GM12878 (cell line): ENCODE data around the gene FOXRED2. TPM values are rescaled to one million over a fixed set of nuclear protein-coding genes. Genes with fewer than 3 reads are reported as not detected.

Source experiments
- ATAC-seq: fragments of 200-7000 bp; cut with Tn5 transposase; 3 replicates; pipeline ENCODE4 v1.9.1; 2020; ENCODE audit warnings: mild to moderate bottlenecking, moderate library complexity
- BruUV-seq: library from RNA; stranded (reverse); fragments of 400-500 nt; replicated peaks from 2 replicates; lab custom pipeline; 2021; lab: Mats Ljungman, UMichigan
- CTCF ChIA-PET: fragments of 300-600 bp; sonication (Branson Sonifier 250); formaldehyde crosslinking; extraction: SDS; loops from one replicate; lab custom pipeline; 2021; ENCODE audit warnings: inconsistent platforms; lab: Yijun Ruan, JAX
- POLR2A ChIA-PET: fragments of 350-600 bp; formaldehyde crosslinking; extraction: SDS; loops from one replicate; lab custom pipeline; 2021; ENCODE audit warnings: inconsistent platforms; lab: Charles Lee
- RAD21 ChIA-PET: fragments of 300-600 bp; sonication (Branson Sonifier 250); formaldehyde crosslinking; loops from one replicate; lab custom pipeline; 2023; ENCODE audit warnings: antibody characterized with exemption; ENCODE audit not compliant: unreplicated experiment; lab: Charles Lee
- SMC1A ChIA-PET: fragments of 300-600 bp; sonication (Branson Sonifier 250); formaldehyde crosslinking; loops from one replicate; lab custom pipeline; 2023; ENCODE audit not compliant: unreplicated experiment, uncharacterized antibody; lab: Charles Lee
- DNase-seq: peaks from one replicate; pipeline ENCODE4 v3.0.0-alpha.2; 2011; ENCODE audit warnings: low read depth, low spot score
- FAIRE-seq: peaks from 3 replicates; lab custom pipeline; 2011; peaks lifted over from hg19 to GRCh38; lab: Jason Lieb, UNC
- H2AFZ ChIP-seq: 2 replicates; pipeline ENCODE4 v1.6.0; 2011; ENCODE audit warnings: low read depth, low read length, control low read depth; ENCODE audit not compliant: control insufficient read depth
- H3K27ac ChIP-seq: 2 replicates; pipeline ENCODE4 v1.5.1; 2011; ENCODE audit warnings: control low read depth; ENCODE audit not compliant: control insufficient read depth, insufficient read depth
- H3K27me3 ChIP-seq, 2 experiments: replicated peaks in 1 of 2; 2 replicates each; pipeline versions ENCODE4 v1.6.0 to v1.6.1; 2011; ENCODE audit warnings: low read length in 1 of 2; ENCODE audit not compliant: control insufficient read depth in 2 of 2, insufficient read depth in 2 of 2
- H3K36me3 ChIP-seq, 2 experiments: 2 replicates each; pipeline ENCODE4 v1.5.1; 2011; ENCODE audit warnings: low read length in 1 of 2; ENCODE audit not compliant: control insufficient read depth in 2 of 2, insufficient read depth in 2 of 2
- H3K4me1 ChIP-seq: 2 replicates; pipeline ENCODE4 v1.6.1; 2011; ENCODE audit warnings: mild to moderate bottlenecking, low read length, moderate library complexity, mixed read lengths; ENCODE audit not compliant: control insufficient read depth, insufficient read depth
- H3K4me2 ChIP-seq: 2 replicates; pipeline ENCODE4 v1.6.0; 2011; ENCODE audit warnings: control low read depth; ENCODE audit not compliant: control insufficient read depth, insufficient read depth
- H3K4me3 ChIP-seq: fragments of 200-600 bp; sonication (generic); 2 replicates; pipeline ENCODE4 v1.5.1; 2016
- H3K79me2 ChIP-seq: 2 replicates; pipeline ENCODE4 v1.6.0; 2011; ENCODE audit warnings: low read length; ENCODE audit not compliant: control insufficient read depth, insufficient read depth
- H3K9ac ChIP-seq: 2 replicates; pipeline ENCODE4 v1.8.0; 2011; ENCODE audit warnings: low read length, control low read depth, mixed read lengths; ENCODE audit not compliant: control insufficient read depth, insufficient read depth
- H3K9me3 ChIP-seq: replicated peaks from 3 replicates; pipeline ENCODE4 v1.5.1; 2011; ENCODE audit warnings: mild to moderate bottlenecking, low read length; ENCODE audit not compliant: control insufficient read depth, insufficient read depth
- H4K20me1 ChIP-seq: 2 replicates; pipeline ENCODE4 v1.6.0; 2011; ENCODE audit not compliant: control insufficient read depth, insufficient read depth
- CHD1 ChIP-seq: IDR thresholded peaks from 2 replicates; pipeline ENCODE4 v1.6.1; 2012; ENCODE audit warnings: low read depth, low read length, improper control_type of control experiment
- ESRRA ChIP-seq: IDR thresholded peaks from 2 replicates; pipeline ENCODE4 v1.6.1; 2012; ENCODE audit warnings: mild to moderate bottlenecking, low read length, improper control_type of control experiment
- GABPA ChIP-seq: IDR thresholded peaks from 2 replicates; pipeline ENCODE4 v1.6.1; 2014; ENCODE audit warnings: antibody characterized with exemption, low read depth, mild to moderate bottlenecking, inconsistent platforms
- HDAC2 ChIP-seq: fragments of 200-600 bp; sonication (generic); IDR thresholded peaks from 2 replicates; pipeline ENCODE4 v1.6.1; 2017
- KAT2A ChIP-seq: conservative IDR thresholded peaks from 2 replicates; pipeline ENCODE4 v1.6.1; 2011; ENCODE audit warnings: low read depth, low read length; ENCODE audit not compliant: control insufficient read depth
- LARP7 ChIP-seq: fragments of 450-650 bp; IDR thresholded peaks from 2 replicates; pipeline ENCODE4 v1.6.1; 2017; ENCODE audit warnings: mild to moderate bottlenecking
- MAX ChIP-seq: IDR thresholded peaks from 2 replicates; pipeline ENCODE4 v1.6.1; 2012; ENCODE audit warnings: low read depth, low read length, improper control_type of control experiment
- PAX5 ChIP-seq: IDR thresholded peaks from 2 replicates; pipeline ENCODE4 v1.6.1; 2011; ENCODE audit warnings: low read depth, low read length, borderline replicate concordance
- SMAD1 ChIP-seq: fragments of 450-650 bp; IDR thresholded peaks from 2 replicates; pipeline ENCODE4 v1.6.1; 2018; ENCODE audit warnings: mild to moderate bottlenecking, low read depth; ENCODE audit not compliant: partially characterized antibody
- SUPT20H ChIP-seq: IDR thresholded peaks from 2 replicates; pipeline ENCODE4 v1.6.1; 2011; ENCODE audit warnings: low read depth, mild to moderate bottlenecking, low read length, moderate library complexity, borderline replicate concordance; ENCODE audit not compliant: control insufficient read depth
- TCF12 ChIP-seq: IDR thresholded peaks from 2 replicates; pipeline ENCODE4 v1.6.1; 2011; ENCODE audit warnings: low read depth, mild to moderate bottlenecking, low read length
- ZBTB4 ChIP-seq: fragments of 450-650 bp; formaldehyde crosslinking; IDR thresholded peaks from 2 replicates; pipeline ENCODE4 v1.4.0; 2022; ENCODE audit warnings: mild to moderate bottlenecking, moderate library complexity
- ZNF217 ChIP-seq: fragments of 450-650 bp; IDR thresholded peaks from 2 replicates; pipeline ENCODE4 v1.6.1; 2017; ENCODE audit warnings: antibody characterized with exemption, mild to moderate bottlenecking
- WGBS: methylation state at CpG from one replicate; pipeline ENCODE4 v1.1.6; 2016; ENCODE audit warnings: low lambda C conversion rate; ENCODE audit not compliant: insufficient replicate concordance, insufficient coverage; ENCODE audit errors: missing lambda C conversion rate; 5-methylcytosine and 5-hydroxymethylcytosine counted together
- in situ Hi-C: fragments of 300-500 bp; cut with MboI; formaldehyde crosslinking; loops from 9 replicates; pipeline ENCODE4 v1.14.3; 2018; ENCODE audit warnings: mixed read lengths
- intact Hi-C: fragments of 100-400 bp; cut with micrococcal nuclease; formaldehyde crosslinking; loops from one replicate; pipeline ENCODE4 v1.14.2; 2022; ENCODE audit not compliant: unreplicated experiment
- polyA plus RNA-seq, 11 experiments: library from polyadenylated mRNA; depleted of rRNA in 4 of 11; unstranded in 6 of 11; stranded (reverse) in 5 of 11; fragments of >200 nt; fragmentation: Nextera tagmentation in 4 of 11; fragmentation: Illumina TruSeq in 1 of 11; extraction: Ambion mirVana in 4 of 11; extraction: Trizol in 1 of 11; gene quantifications; 1 replicate in 1 of 11; 2 replicates in 10 of 11; pipeline versions ENCODE4 v1.2.1 to v1.2.3, GENCODE V29; 2011 to 2016; ENCODE audit warnings: inconsistent platforms in 2 of 11, missing spikeins in 2 of 11, low read depth in 1 of 11
- total RNA-seq, 4 experiments: library from RNA; depleted of rRNA in 3 of 4; stranded (reverse); fragments of >200 nt in 3 of 4; fragmentation: Illumina TruSeq in 1 of 4; extraction: Trizol in 1 of 4; gene quantifications; 2 replicates each; pipeline versions ENCODE4 v1.2.1 to v1.2.3, GENCODE V29; 2013 to 2021
- TF ChIP-seq, protein P1 (sequence below): IDR thresholded peaks from 2 replicates; pipeline ENCODE4 v1.6.1; 2012; ENCODE audit warnings: improper control_type of control experiment, low read depth, low read length; ENCODE audit not compliant: insufficient replicate concordance

The FOXRED2 gene
- total and polyA plus RNA-seq, 10 of the 15 experiments (the other 5 are each of a cell fraction or from before 2014, with no cell fraction given), result 1.8 to 28.8 (median 7.6) TPM

GRCh38 chr22:36457688-36458450 is 49.0 kb downstream of the FOXRED2 start (continued):
- no peak for TF ChIP-seq ZBTB4 (CRISPR knock-in tag)
- TF ChIP-seq PAX5, result no peak
- no peak for TF ChIP-seq SUPT20H
- no peak for TF ChIP-seq GABPA
- TF ChIP-seq SMAD1, result no peak
- no peak for TF ChIP-seq TCF12
- no peak for TF ChIP-seq MAX
- no peak for TF ChIP-seq CHD1

DNA sequence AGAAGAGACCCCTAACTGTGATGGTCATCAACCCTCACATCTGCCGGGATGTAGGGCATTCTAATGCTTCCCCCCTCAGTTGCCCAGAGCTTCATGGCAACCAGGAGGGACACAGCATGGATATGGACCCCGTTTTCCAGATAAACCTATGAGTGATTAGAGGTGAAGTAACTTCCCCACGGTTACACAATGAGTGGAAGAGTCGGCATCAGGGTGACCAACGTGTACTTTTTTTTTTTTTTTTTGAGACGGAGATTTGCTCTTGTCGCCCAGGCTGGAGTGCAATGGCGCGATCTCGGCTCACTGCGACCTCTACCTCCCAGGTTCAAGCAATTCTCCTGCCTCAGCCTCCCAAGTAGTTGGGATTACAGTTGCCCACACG is 50.4 kb downstream of the FOXRED2 start:
- DNase-seq (no peak), ATAC-seq (no peak), FAIRE-seq (no peak)
- Histone ChIP-seq H3K9me3 (no peaks in the 10 kb centered on the region), H4K20me1 (no peaks in the 10 kb centered on the region), H3K4me3 (no peak overlapping the region), H3K4me2 (no peak overlapping the region), H3K27ac (no peak overlapping the region), H3K79me2 (no peaks in the 10 kb centered on the region; the same call in 1 of the 2 replicates), H2AFZ (no peak overlapping the region), H3K9ac (no peak overlapping the region), H3K27me3 (no peaks in the 10 kb centered on the region), H3K4me1 (peaks cover 33% of the 10 kb centered on the region), H3K36me3 (no peaks in the 10 kb centered on the region)
- WGBS, result 76% methylated on average over 7 of the region's 12 CpGs
- RAD21 ChIA-PET, result interaction anchor here (0.8 to 2.1 kb wide), 3 partner anchors 14 to 128 kb away, joined by 3 to 11 read pairs (median 4); partner anchors contain the start of gene TXN2
- POLR2A ChIA-PET, result interaction anchor here (0.6 to 1.4 kb wide), 4 partner anchors 23 to 206 kb away, joined by 3 to 5 read pairs (median 3); partner anchors contain the start of genes MYH9 and TXN2
- SMC1A ChIA-PET, result interaction anchor here (0.8 to 1.3 kb wide), 4 partner anchors 76 to 122 kb away, joined by 3 read pairs; no protein-coding TSS in a partner anchor
- no TSS peak for BruUV-seq
- in situ Hi-C loops, result no loop called here
- CTCF ChIA-PET, result interaction anchor here (1.0 to 3.6 kb wide), 2 partner anchors 155 to 170 kb away, joined by 3 to 18 read pairs; no protein-coding TSS in a partner anchor
- intact Hi-C loops, result no loop called here
- TF ChIP-seq, protein P1, sequence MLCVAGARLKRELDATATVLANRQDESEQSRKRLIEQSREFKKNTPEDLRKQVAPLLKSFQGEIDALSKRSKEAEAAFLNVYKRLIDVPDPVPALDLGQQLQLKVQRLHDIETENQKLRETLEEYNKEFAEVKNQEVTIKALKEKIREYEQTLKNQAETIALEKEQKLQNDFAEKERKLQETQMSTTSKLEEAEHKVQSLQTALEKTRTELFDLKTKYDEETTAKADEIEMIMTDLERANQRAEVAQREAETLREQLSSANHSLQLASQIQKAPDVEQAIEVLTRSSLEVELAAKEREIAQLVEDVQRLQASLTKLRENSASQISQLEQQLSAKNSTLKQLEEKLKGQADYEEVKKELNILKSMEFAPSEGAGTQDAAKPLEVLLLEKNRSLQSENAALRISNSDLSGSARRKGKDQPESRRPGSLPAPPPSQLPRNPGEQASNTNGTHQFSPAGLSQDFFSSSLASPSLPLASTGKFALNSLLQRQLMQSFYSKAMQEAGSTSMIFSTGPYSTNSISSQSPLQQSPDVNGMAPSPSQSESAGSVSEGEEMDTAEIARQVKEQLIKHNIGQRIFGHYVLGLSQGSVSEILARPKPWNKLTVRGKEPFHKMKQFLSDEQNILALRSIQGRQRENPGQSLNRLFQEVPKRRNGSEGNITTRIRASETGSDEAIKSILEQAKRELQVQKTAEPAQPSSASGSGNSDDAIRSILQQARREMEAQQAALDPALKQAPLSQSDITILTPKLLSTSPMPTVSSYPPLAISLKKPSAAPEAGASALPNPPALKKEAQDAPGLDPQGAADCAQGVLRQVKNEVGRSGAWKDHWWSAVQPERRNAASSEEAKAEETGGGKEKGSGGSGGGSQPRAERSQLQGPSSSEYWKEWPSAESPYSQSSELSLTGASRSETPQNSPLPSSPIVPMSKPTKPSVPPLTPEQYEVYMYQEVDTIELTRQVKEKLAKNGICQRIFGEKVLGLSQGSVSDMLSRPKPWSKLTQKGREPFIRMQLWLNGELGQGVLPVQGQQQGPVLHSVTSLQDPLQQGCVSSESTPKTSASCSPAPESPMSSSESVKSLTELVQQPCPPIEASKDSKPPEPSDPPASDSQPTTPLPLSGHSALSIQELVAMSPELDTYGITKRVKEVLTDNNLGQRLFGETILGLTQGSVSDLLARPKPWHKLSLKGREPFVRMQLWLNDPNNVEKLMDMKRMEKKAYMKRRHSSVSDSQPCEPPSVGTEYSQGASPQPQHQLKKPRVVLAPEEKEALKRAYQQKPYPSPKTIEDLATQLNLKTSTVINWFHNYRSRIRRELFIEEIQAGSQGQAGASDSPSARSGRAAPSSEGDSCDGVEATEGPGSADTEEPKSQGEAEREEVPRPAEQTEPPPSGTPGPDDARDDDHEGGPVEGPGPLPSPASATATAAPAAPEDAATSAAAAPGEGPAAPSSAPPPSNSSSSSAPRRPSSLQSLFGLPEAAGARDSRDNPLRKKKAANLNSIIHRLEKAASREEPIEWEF, result no peak
- no peak for TF ChIP-seq KAT2A
- TF ChIP-seq HDAC2, result no peak
- TF ChIP-seq ZNF217, result no peak
- no peak for TF ChIP-seq ESRRA
- TF ChIP-seq LARP7, result no peak
